Kidney epithelial cell (primary cell): ENCODE measurements around the gene SHC3. TPM values are rescaled to one million over a fixed set of nuclear protein-coding genes. Genes with fewer than 3 reads are reported as not detected.

ENCODE experiments used
- DNase-seq: peaks from one replicate; pipeline ENCODE4 v3.0.0-alpha.2; 2010; ENCODE audit warnings: low read depth
- H3K27me3 ChIP-seq: 2 replicates; pipeline ENCODE4 v1.6.0; 2011; ENCODE audit warnings: low read length; ENCODE audit not compliant: control insufficient read depth, insufficient read depth
- H3K36me3 ChIP-seq: 2 replicates; pipeline ENCODE4 v1.5.1; 2011; ENCODE audit warnings: low read length; ENCODE audit not compliant: control insufficient read depth, insufficient read depth
- H3K4me3 ChIP-seq: 2 replicates; pipeline ENCODE4 v1.5.1; 2011; ENCODE audit warnings: low read depth, mild to moderate bottlenecking, control low read depth, low read length
- CTCF ChIP-seq: IDR thresholded peaks from 2 replicates; pipeline ENCODE4 v1.5.1; 2011; ENCODE audit warnings: mild to moderate bottlenecking, moderate library complexity, low read length, control low read depth, inconsistent platforms; ENCODE audit not compliant: insufficient read depth, poor library complexity, severe bottlenecking
- total RNA-seq: library from RNA; depleted of rRNA; stranded (reverse); fragments of >200 nt; gene quantifications from 2 replicates; pipeline ENCODE4 v1.2.3, GENCODE V29; 2015

SHC3 gene
- total RNA-seq, 1 donor from 2014 or later = 2.9 TPM

GRCh38 chr9:89036383-89036782 lies 142.2 kb downstream of the SHC3 start:
- no peak for TF ChIP-seq CTCF
- Histone ChIP-seq H3K4me3 (no peak overlapping the region), H3K36me3 (no peaks in the 10 kb centered on the region), H3K27me3 (no peaks in the 10 kb centered on the region)
- no peak for DNase-seq

GRCh38 chr9:89032661-89033060 lies 146.0 kb downstream of the SHC3 start:
- H3K36me3 ChIP-seq = no peaks in the 10 kb centered on the region
- no peak overlapping the region for H3K4me3 ChIP-seq
- TF ChIP-seq CTCF = no peak
- H3K27me3 ChIP-seq = no peaks in the 10 kb centered on the region
- no peak for DNase-seq

- Histone ChIP-seq H3K36me3 (no peaks in the 10 kb centered on the region), H3K27me3 (no peaks in the 10 kb centered on the region), H3K4me3 (no peak overlapping the region)
- no peak for DNase-seq
- TF ChIP-seq CTCF = no peak
These were observed 146.4 kb downstream of the SHC3 start for GRCh38 chr9:89032173-89032572.

DNA sequence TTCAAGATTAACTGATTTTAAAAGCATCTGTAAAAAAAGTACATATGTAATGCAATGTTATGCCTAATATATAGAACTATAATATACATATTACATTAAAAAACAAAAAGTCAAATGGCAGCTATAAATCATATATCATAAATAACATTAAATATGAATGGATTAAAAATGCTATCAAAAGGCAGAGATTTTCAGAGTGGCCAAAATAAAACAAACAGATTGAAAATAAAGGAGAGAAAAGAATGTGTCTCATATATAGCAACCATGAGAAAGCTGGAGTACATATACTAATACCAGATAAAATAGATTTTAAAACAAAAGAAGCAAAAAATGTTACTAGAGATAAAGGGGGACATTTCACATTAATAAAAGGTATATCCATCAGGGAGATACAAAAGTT lies 148.8 kb downstream of the SHC3 start:
- no peak overlapping the region for H3K4me3 ChIP-seq

GRCh38 chr9:89026876-89027275 lies 151.7 kb downstream of the SHC3 start:
- no peak for TF ChIP-seq CTCF
- Histone ChIP-seq H3K27me3 (no peaks in the 10 kb centered on the region), H3K4me3 (no peak overlapping the region), H3K36me3 (no peaks in the 10 kb centered on the region)
- DNase-seq = no peak

More for the DNA sequence above, 148.8 kb downstream of the SHC3 start:
- DNase-seq = no peak
- no peak for TF ChIP-seq CTCF
- Histone ChIP-seq H3K36me3 (no peaks in the 10 kb centered on the region), H3K27me3 (no peaks in the 10 kb centered on the region)

- Histone ChIP-seq H3K4me3 (no peak overlapping the region), H3K36me3 (no peaks in the 10 kb centered on the region), H3K27me3 (no peaks in the 10 kb centered on the region)
- no peak for DNase-seq
- no peak for TF ChIP-seq CTCF
These were observed 153.1 kb downstream of the SHC3 start for GRCh38 chr9:89025553-89025952.
